ENCODE results near the gene CDH13.

GRCh38 chr16:83835586-83836566, 1209.1 kb downstream of the CDH13 start:
- TF ChIP-seq CTCF (IDR thresholded peaks at IDR 0.05; ENCODE audit: poor library complexity) (no peak), EZH2 (IDR thresholded peaks at IDR 0.05; ENCODE audit: borderline replicate concordance) (no peak)

Measured in hepatocyte (in vitro differentiated cells).